Lung microvascular endothelial cell (primary cell): ENCODE data around the gene PSMA5. TPM values are rescaled to one million over a fixed set of nuclear protein-coding genes. Genes with fewer than 3 reads are reported as not detected.

Experiments
- DNase-seq, 2 donors: peaks; one replicate each; pipeline versions ENCODE4 v3.0.0 to v3.0.0-alpha.2; 2010; ENCODE audit warnings: low read depth in 2 of 2
- total RNA-seq: library from RNA; depleted of rRNA; stranded (reverse); fragments of >200 nt; gene quantifications from 2 replicates; pipeline ENCODE4 v1.2.1, GENCODE V29; 2014

PSMA5 gene
- total RNA-seq, 1 donor from 2014 or later: 33.7 TPM

DNA sequence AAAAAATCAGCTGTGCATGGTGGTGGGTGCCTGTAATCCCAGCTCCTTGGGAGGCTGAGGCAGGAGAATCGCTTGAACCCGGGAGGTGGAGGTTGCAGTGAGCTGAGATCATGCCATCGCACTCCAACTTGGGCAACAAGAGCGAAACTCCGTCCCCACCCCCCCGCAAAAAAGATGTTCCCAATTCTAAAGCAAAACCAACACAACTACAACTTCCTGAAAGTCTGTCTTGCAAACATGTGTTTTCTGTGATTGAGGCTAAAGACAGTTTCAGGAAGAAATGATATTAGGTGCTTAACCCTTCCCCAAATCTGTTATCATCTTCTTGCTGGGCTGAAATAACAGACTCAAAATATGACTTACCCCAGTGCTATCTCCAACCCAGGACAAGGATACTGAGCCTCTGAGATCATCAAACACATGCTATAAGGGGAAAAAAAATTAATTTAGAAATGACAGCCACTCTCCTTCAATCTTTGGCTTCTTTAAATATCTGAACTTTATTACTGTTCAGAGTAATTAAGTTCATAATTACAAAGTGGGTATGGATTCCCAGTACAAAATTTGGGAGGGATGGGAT, 57.0 kb downstream of the PSMA5 start:
- DNase-seq: no peak

DNA sequence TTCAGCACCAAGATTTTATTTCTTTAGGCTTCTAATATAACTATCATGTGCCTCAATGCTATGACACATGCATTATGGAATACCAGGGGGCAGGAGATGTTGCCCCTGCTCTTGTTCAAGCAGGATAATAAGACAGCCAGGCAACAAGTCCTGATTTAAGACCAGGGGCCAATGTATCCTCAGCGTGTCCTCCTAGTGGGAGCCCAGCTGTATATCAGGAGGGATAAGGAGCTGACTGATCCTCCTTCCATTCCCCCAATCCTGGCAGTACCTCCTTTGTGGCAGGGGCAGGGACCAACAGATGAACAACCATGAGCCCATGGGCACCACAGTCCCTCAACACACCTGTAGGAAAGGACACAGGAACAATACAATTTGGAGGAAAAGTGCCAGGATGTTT, 57.8 kb downstream of the PSMA5 start:
- no peak for DNase-seq

DNA sequence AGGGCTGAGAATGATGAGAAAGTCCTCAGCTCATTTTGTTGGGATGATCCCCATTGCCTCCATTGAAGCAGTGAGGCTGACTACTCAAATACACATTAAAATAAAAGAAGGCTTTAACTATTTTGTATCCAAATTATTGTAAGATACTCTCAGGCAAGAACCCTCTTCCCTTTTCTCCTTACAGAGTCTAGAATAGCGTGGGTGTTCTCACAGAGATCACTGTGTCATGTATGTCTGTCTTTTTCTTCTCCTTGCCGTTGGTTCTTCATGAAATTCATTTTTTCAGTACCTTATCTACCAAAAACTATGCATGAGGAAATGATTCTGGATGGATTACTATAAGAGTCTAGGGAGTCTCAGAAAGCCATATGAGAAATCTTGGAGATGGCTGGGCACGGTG, 58.6 kb downstream of the PSMA5 start:
- DNase-seq: no peak

DNA sequence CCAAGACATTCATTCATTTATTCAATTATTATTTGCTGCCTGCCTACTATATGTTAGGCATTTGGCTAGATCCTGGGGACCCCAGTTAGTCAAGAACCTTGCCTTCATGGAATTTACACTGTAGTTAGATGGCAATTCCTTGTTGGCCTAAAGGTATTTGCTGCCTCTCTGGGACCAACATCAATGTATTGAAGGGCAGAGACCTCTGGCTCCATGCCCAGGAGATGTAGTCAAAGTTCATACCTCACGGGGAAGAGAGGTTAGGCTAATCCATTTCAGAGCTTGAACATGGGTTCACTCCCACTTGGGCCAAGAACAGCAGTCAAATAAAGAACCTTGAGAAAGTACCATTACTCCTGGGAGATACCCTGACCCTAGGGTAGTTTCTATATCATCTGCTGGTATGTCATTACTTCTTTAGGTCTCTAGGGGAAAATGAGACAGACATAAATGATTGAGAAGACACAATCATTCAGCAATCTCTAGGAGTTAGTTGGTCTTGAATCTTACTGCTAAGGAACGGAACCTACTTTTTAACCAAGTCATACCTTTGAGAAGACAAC, 60.5 kb downstream of the PSMA5 start:
- no peak for DNase-seq

DNA sequence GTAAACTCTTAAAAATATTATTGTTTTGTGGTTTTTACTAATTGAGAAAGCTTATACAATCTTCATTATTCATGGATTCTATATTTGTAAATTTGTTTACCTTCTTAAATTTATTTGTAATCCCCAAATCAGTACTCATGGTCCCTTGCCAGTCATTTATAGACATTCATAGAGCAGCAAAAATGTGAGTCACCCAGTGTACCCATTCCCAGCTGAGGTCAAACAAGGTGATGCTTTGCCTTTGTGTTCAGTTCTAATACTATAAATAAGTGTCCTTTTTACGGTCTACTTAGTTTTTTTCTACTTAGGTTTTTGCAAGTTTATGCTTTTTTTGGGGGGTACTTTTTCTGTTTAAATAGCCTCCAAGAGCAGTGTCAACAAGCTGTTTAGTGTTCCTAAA, 64.6 kb downstream of the PSMA5 start:
- peak in 1 of 2 donors; percentile 7 for DNase-seq

DNA sequence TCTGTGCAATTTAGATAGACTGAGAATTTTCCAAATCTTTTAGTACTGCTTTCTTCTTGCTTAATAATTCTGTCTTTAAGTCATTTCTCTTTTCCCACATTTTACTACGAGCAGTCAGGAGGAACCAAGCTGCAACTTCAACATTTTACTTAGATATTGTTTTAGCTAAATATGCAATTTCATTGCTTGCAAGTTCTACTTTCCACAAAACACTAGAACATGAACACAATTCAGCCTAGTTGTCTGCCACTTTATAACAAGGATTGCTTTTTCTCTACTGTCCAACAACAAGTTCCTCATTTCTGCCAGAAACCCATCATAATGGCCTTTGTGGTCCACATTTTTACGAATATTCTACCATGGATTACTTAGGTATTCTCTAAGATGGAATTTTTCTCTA, 65.2 kb downstream of the PSMA5 start:
- no peak for DNase-seq

DNA sequence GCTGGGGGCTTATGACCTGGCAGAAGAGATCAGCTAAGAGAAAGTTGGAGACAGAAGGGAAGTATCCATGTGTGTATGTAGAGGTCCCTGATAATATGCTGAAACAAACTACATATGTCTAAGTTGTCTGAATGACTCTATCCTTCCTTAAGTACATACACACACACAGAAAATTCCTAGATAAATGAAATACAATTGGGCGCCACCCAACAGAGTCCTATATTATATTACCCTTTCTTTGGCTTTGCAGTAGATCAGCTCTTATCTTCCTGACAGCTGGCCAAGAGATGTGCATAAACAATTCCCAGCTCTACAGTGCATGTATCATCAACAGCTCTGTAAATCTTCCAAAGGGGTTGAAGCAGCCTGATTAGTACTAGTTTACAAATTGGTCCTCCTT, 68.6 kb downstream of the PSMA5 start:
- DNase-seq: no peak

DNA sequence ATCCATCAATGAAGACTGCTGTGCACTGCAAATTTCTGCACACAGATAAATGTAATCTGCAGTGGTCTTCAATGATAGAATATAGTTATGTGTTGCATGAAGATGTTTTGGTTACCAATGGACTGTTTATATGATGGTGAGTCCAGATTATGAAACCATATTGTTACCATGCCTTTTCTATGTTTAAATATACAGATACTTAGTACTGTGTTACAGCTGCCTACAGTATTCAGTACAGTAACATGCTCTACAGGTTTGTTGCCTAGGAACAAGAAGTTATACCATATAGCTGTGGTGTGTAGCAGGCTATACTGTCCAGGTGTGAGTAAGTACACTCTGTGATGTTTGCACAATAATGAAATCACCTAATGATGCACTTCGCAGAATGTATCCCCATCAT, 69.3 kb downstream of the PSMA5 start:
- DNase-seq: no peak

DNA sequence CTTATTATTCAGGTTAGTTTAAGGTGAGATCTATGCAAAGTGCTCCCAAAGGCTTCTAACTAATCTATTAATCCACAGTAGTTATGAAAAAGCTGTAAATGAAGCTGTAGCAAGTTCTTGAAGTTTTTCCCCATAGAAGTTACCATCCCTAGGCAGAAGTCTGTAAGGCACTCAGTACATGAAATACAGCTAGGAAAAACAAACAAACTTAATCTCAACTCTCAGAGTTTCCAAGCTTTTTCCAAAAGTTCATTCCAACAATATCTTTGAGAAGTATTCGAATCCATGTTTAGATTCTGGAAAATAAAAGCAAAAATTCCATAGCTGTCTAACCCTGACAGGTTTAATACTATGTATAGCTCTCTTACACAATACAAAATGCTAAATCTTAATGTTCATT, 69.7 kb downstream of the PSMA5 start:
- no peak for DNase-seq

DNA sequence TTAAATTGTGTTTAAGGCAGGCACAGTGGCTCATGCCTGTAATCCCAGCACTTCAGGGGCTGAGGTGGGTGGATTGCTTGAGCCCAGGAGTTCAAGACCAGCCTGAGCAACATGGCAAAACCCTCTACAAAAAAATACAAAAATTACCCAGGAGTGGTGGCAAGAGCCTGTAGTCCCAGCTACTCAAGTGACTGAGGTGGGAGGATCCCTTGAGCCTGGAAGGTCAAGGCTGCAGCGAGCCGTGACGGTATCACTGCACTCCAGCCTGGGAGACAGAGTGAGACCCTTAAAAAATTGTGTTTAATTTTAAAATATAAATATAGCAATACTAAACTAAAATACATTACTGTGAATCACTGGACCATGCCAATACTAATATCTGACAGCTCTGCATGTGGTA, 71.3 kb downstream of the PSMA5 start:
- DNase-seq: no peak

DNA sequence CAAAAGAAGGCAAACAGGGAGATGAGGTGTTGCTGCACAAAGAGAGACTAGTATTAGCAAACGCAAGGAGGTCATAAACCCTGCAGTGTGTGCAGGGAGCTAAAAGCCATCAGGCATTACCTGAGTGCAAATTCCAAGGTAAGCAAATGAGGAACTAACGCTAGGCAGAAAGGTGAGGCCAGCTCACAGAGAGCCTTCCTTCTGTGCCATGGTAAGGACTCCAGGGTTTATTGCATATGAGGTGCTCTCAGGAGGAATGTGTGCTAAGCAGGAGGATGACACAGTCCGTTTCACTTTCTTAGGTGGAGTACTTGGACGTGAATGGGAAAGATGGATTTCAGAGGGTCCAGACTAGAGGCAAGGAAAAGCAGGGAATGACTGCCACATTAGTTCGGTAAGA, 74.8 kb downstream of the PSMA5 start:
- DNase-seq: no peak

DNA sequence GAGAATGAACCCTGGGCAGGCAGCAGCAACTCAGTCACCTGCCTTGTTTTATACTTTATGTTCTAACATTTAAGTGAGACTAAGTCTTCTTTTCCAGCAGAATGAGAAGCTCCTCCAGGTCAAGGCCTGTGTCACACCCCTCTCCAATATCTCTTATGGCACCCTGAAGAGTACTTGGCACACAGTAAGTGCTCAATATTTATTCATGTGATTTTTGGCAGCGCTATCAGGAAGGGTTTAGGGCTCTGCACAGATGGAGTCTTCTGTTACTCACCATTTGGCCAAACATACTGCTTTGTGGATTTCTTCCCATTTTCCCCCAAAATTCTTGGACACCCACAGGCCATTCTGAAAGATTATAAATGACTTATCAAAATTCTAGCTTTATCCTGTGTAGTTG, 75.6 kb downstream of the PSMA5 start:
- no peak for DNase-seq

DNA sequence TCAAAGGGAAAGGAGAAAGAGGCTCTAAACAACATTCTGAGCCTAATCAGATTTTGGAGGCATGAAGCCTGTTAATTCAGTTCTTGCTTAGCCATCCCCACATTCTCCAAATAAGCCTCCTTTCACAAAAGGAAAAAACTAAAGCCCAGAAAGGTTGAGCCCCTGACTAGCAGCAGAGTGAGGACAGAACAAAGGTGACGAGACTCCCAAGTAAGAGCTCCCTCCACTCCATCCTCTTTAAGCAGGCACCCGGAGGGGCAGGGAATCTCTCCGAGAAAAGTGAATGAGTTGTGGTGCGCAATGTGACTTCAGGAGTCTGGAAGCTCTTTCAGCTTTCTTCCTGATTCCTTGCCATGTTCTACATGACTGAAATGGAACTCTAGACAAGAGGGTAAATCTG, 76.1 kb downstream of the PSMA5 start:
- DNase-seq: no peak

Other genes starting within 250 kb of the PSMA5 start
- 118 and 179 TPM in 2 replicates for gene SARS1, start 212.5 kb downstream of the PSMA5 start, total RNA-seq
- gene CELSR2, start 176.9 kb downstream of the PSMA5 start, total RNA-seq: 0.65 and 0.79 TPM in 2 replicates
- gene PSRC1, start 143.3 kb downstream of the PSMA5 start, total RNA-seq: 0.79 and 2.8 TPM in 2 replicates
- gene MYBPHL, start 119.4 kb downstream of the PSMA5 start, total RNA-seq: not detected in 2 replicates
- 9.5 and 11.6 TPM in 2 replicates for gene SORT1, start 28.5 kb downstream of the PSMA5 start, total RNA-seq
- under 0.01 TPM in 1 of 2 replicates, not detected in the other for gene SYPL2, start 40.1 kb upstream of the PSMA5 start, total RNA-seq
- gene ATXN7L2, start 57.5 kb upstream of the PSMA5 start, total RNA-seq: 0.65 and 0.79 TPM in 2 replicates
- 3.1 and 4.6 TPM in 2 replicates for gene CYB561D1, start 67.6 kb upstream of the PSMA5 start, total RNA-seq
- gene AMIGO1, start 83.3 kb upstream of the PSMA5 start, total RNA-seq: 0.65 and 1.4 TPM in 2 replicates
- gene GPR61, start 113.4 kb upstream of the PSMA5 start, total RNA-seq: 0.20 and 0.22 TPM in 2 replicates
- gene GNAI3, start 122.2 kb upstream of the PSMA5 start, total RNA-seq: 8.7 and 11.8 TPM in 2 replicates
- under 0.01 and 0.22 TPM in 2 replicates for gene GNAT2, start 193.2 kb upstream of the PSMA5 start, total RNA-seq
- gene AMPD2, start 193.4 kb upstream of the PSMA5 start, total RNA-seq: 25.3 and 26.8 TPM in 2 replicates
- 0.40 and 0.65 TPM in 2 replicates for gene GSTM4, start 229.7 kb upstream of the PSMA5 start, total RNA-seq
- gene GSTM2, start 241.6 kb upstream of the PSMA5 start, total RNA-seq: 0.87 and 1.4 TPM in 2 replicates